Stomach (tissue), 4 donors: Measurements from ENCODE around the gene GSPT1.

Experiments used
- CTCF ChIP-seq, 7 experiments: fragments of 450-650 bp in 4 of 7; fragments of 200-600 bp in 3 of 7; sonication (generic) in 3 of 7; IDR thresholded peaks; one replicate each; pipeline ENCODE4 v1.5.1; 2016 to 2019; ENCODE audit warnings: antibody characterized with exemption in 7 of 7, control low read depth in 2 of 7, mild to moderate bottlenecking in 1 of 7
- POLR2AphosphoS5 ChIP-seq, 3 donors: sonication (generic); formaldehyde crosslinking; IDR thresholded peaks; one replicate each; pipeline ENCODE4 v1.6.1; 2016; ENCODE audit warnings: antibody characterized with exemption in 3 of 3

GRCh38 chr16:11819798-11820197 lies 96.0 kb downstream of the GSPT1 start:
- no peak for TF ChIP-seq CTCF (IDR thresholded peaks at IDR 0.05)
- no peak for TF ChIP-seq POLR2AphosphoS5 (IDR thresholded peaks at IDR 0.05)
